Activated CD4-positive, alpha-beta T cell treated with anti-CD3 and anti-CD28 coated beads, Interleukin-10, Interleukin-2, amounts not matched to agents 100 ng/mL and 50 ng/mL, durations not matched to agents 16 hours and 8 hours (primary cell): ENCODE data around the gene GIPC1.

ENCODE experiments used
- DNase-seq: peaks from one replicate; pipeline ENCODE4 v3.0.0-alpha.2; 2020

The GIPC1 gene

GRCh38 chr19:14492756-14493337 lies 3.1 kb downstream of the GIPC1 start:
- DNase-seq = no peak

DNA sequence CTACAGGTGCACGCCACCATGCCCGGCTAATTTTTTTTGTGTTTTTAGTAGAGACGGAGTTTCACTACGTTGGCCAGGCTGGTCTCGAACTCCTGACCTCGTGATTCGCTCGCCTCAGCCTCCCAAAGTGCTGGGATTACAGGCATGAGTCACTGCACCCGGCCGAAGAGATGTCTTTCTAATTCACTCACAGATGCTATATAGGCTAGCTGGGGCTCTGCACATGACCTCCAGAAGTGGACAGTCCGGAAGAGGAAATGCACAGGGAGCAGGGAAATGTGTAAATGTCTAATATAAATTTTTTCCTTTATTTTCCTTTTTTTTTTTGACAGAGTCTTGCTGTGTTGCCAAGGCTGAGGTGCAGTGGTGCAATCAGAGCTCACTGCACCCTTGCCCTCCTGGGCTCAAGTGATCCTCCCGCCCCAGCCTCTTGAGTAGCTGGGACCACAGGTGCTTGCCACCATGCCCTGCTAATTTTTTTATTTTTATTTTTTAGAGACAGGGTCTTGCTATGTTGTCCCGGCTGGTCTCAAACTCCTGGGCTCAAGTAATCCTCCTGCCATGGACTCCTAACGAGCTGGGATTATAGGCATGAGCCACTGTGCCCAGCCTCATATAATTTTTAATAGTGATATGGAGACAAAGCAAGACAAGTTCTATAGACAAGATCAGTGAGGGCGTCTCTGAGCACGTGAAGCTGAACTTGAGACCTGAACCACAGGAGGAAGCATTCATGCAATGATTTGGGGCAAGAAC lies 8.4 kb downstream of the GIPC1 start:
- DNase-seq = no peak

DNA sequence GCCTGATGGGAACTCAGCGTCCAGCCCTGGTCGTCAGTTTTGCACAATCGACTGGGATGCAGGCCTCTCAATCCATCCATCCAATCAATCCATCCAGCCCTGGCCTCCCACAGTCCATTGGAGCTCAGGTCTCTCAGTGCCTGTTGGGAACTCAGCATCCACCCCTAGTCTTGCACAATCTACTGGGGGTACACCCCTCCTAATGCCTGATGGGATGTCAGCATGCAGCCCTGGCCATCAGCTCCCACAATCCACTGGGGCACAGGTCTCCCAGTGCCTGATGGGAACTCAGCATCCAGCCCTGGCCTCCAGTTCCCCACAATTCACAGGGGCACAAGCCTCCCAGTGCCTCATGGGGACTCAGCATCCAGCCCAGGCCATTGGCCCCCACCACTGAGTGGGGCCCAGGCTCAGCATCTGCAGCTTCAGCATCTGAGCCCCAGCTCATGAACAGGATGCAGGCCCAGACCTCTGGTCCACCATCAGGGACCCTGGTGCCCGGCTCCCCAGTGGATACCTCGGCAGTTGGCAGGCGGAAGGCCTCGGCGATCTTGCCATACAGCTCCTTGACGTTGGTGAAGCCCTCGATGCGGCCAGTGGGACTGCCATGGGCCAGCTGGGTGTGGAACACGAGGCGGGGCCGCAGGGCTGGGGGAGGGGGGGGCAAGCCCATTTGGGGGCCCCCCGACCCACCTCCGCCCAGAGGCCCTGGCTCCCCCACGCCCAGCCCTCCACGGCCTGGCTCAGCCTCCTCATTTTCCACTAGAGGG lies 13.6 kb downstream of the GIPC1 start:
- no peak for DNase-seq

- no peak for DNase-seq
Measured at GRCh38 chr19:14480700-14481079, 15.2 kb downstream of the GIPC1 start.

- DNase-seq = peak; percentile 73
Measured at GRCh38 chr19:14479975-14480699, 15.8 kb downstream of the GIPC1 start.

DNA sequence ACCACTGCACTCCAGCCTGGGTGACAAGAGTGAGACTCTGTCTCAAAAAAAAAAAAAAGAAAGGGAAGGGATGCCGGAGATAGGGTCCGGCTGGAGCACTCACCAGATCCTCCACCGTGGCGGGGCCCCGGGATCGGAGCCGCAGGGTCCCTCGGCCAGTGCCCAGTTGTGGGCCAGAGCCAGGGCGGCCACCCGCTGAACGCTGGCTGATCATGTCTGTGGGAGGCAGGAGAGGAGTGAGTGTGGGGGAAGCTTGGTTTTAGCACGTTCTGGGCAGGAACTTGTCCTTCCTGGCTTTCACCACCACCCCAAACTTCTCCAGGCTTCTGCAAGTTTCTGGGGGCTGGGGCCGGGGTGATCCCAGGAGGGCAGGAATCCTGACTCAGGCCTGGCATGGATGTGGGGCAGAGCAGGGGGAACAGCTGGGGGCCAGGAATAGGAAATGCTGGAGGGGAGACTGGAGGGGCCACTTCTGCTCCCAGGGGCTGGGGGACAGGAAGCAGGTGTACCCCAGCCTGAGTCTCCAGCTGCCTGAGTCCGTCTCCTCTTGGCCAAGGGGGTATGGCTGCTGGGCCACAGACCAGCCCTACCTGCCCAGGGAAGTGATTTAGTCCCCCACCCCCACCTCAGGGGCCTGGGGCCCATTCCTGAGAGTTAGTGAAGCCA lies 16.5 kb downstream of the GIPC1 start:
- no peak for DNase-seq

GRCh38 chr19:14478113-14478545 lies 17.8 kb downstream of the GIPC1 start:
- no peak for DNase-seq

DNA sequence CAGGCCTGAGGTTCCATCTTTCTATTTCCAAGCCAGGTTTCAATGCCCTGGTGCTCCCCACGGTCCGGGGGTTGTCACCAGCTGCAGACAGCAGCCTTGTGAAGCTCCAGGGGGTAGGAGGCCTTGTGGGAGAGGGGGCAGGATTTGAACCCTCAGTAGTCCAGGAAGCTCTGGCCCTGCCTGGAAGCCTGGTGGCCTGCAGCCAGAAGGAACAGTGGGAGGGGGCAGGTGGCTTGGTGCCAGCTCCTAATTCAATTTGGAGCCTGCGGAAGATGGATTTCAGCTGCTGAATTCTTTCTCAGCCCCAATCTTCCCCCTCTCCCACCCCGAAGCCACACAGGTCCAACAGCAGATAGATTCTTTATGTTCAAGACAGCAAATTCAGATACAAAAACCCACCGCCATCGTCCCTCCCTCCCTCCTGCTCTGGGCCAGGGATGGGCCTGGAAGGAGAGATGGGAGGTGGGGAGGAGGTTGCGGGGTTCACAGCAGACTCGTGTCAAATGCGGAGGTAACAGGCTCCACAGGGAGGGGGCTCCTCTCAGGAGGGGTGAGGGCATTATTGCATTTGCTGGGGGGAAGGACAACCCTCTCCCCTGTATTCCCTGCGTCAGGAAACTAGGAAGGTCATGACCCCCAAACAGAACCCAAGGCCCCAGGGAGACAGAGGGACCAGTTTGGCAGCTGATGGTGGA lies 18.4 kb downstream of the GIPC1 start:
- DNase-seq = no peak

- DNase-seq = no peak
Measured at GRCh38 chr19:14476673-14477401, 19.1 kb downstream of the GIPC1 start.

GRCh38 chr19:14476327-14476672 lies 19.6 kb downstream of the GIPC1 start:
- DNase-seq = no peak

DNA sequence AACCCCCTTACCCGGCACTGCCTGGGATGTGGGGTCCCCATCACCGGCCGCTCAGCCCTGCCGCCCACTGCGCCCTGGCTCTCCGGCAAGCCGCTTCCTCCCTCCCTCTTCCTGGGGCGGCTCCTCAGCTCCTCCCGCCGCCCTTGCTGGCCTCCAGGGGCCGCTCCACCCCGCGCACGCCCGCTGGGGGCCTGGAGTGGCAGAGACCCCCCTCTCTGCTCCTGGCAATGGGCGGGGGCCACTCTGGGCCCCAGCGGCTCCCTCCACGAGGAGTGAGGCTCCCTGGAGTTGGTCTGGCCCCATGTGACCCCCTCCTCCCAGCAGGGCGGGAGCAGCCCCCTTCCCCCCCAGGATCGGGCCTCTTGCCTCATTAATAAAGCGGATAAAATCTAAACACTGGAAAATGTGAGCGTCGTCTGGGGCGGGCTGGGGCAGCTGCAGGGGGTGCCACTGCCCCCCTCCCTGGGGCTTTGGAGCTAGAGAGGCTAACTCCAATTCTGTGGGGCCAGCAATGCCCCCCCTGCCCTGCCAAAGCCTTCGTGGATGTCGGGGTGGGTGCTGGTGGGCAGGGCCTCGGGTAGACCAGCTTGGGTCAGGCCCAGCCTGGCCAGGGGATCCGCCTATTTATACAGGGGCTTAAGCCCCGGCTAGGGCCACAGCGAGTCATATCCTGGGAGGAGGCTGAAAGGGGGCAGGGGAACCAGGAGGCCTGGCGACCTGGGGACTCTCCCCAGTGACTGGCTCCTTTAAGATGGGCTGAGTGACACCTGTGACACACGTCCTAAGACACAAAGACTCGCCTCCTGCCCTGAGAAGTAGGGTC lies 20.5 kb downstream of the GIPC1 start, which contains the start of gene PTGER1:
TSS of gene PTGER1 (minus strand) at position 104 of the 823 bp plus-strand sequence. CDS start 1,034 bp downstream, outside the sequence.
- peak; percentile 45 for DNase-seq

DNA sequence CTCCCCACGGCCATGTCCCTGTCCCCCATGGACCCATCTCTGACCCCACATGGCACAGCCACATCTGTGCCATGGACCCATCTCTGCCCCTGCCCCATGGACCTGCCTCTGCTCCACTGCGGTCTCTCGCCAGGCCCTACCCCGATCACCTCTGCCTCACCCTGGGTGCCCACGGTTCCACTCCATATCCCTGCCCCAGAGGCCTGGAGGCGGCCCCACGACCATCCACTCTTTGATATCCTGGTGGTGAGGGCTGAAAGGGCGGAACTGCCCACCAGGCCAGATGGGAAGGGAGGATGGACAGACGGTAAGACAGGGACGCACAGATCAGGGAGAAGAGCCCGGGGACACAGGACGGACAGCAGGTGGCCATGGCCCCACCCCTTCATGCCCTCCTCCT lies 21.1 kb downstream of the GIPC1 start:
- DNase-seq = no peak

DNA sequence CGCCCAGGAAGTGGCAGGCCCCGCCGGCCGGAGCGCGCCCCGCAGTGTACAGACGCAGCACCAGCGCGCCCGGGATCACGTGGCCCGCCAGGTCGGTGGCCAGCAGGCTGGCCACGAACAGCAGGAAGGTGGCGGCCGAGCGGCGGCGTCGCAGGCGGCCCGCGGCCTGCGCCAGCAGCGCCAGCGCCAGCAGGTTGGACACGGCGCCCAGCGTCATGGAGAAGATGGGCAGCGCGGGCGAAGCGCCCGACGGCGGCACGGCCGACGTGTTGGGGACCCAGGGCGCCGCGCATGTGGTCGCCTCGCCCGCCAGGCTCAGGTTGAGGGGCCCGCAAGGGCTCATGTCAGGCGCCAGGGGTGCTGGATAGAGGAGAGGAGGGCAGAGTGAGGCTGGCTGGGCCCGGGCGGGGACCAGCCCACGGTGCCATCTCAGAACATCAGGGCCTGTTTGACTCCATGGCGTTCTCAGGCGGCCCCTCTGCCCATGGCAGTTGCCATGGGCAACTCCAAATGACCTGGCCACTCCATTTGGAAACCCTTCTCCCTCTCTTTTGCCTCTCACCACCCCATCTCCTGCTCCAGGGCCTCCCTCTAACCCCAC lies 21.8 kb downstream of the GIPC1 start:
- DNase-seq = no peak

- no peak for DNase-seq
Measured at GRCh38 chr19:14473073-14473977, 22.6 kb downstream of the GIPC1 start.

- peak; percentile 81 for DNase-seq
Measured at GRCh38 chr19:14472202-14472938, 23.6 kb downstream of the GIPC1 start.

DNA sequence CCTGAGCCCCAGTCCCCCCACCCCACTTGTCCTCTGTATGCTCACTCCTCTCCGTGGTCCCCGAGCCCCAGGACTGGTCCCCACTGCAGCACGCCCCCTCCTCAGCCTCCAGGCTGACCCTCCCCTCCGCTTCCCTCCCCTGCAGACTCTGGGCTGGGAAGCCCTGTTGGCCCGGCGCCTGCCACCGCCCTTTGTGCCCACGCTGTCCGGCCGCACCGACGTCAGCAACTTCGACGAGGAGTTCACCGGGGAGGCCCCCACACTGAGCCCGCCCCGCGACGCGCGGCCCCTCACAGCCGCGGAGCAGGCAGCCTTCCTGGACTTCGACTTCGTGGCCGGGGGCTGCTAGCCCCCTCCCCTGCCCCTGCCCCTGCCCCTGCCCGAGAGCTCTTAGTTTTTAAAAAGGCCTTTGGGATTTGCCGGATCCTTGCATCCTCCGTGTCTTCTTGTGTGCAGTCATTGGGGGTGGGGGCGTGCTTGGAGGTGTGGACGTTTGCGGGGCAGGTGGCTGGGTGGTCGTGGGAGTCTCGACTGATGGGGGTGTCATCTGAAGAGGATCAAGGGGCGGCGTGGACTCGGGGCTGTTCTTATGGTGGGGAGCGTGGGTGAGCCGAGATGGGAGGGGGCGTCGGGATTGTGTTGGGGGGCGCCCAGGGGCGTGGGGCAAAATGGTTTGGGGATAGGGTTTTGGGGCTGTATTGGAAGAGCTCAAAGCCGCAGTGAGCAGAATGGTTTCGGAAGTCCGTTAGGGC lies 24.3 kb downstream of the GIPC1 start:
- DNase-seq = no peak
